SKM-1 (cell line): Measurements from ENCODE around the gene IMP4.
A peak's percentile ranks its signal among the peaks of the same experiment; 100 is the strongest.

Experiments used
- DNase-seq: peaks from one replicate; lab custom pipeline; 2025; ENCODE audit not compliant: unreplicated experiment; lab: John Stamatoyannopoulos, UW

The IMP4 gene

GRCh38 chr2:130336150-130336876 lies 6.4 kb upstream of the IMP4 start:
- DNase-seq: no peak

- no peak for DNase-seq
Observed at GRCh38 chr2:130336877-130337734, 5.6 kb upstream of the IMP4 start.

- no peak for DNase-seq
Observed at GRCh38 chr2:130337735-130338325, 4.9 kb upstream of the IMP4 start.

GRCh38 chr2:130338793-130339345 lies 3.8 kb upstream of the IMP4 start:
- no peak for DNase-seq

- DNase-seq: no peak
Observed at GRCh38 chr2:130339885-130340745, 2.6 kb upstream of the IMP4 start.

- no peak for DNase-seq
Observed at GRCh38 chr2:130341562-130342019, 1.1 kb upstream of the IMP4 start.

- DNase-seq: peak; percentile 93
Observed at GRCh38 chr2:130342020-130342532, 621 bp upstream of the IMP4 start.

- no peak for DNase-seq
Observed at GRCh38 chr2:130344578-130344977, 1.9 kb downstream of the IMP4 start.

GRCh38 chr2:130345091-130345490 lies 2.4 kb downstream of the IMP4 start:
- DNase-seq: no peak

- DNase-seq: no peak
Observed at GRCh38 chr2:130345611-130346010, 2.9 kb downstream of the IMP4 start.

GRCh38 chr2:130346041-130346740 lies 3.5 kb downstream of the IMP4 start:
- no peak for DNase-seq

GRCh38 chr2:130346741-130347066 lies 4.0 kb downstream of the IMP4 start:
- DNase-seq: no peak

GRCh38 chr2:130347220-130347925 lies 4.7 kb downstream of the IMP4 start:
- DNase-seq: no peak

GRCh38 chr2:130349174-130349573 lies 6.5 kb downstream of the IMP4 start:
- no peak for DNase-seq

- DNase-seq: no peak
Observed at GRCh38 chr2:130351711-130352110, 9.0 kb downstream of the IMP4 start.

GRCh38 chr2:130352237-130352636 lies 9.5 kb downstream of the IMP4 start:
- no peak for DNase-seq

GRCh38 chr2:130353291-130354138 lies 10.8 kb downstream of the IMP4 start:
- no peak for DNase-seq

GRCh38 chr2:130354139-130354428 lies 11.4 kb downstream of the IMP4 start:
- no peak for DNase-seq

GRCh38 chr2:130355172-130355577 lies 12.5 kb downstream of the IMP4 start:
- no peak for DNase-seq
